ENCODE results near the gene RAB1A.
A peak's percentile ranks its signal among the peaks of the same experiment; 100 is the strongest.

RAB1A gene

GRCh38 chr2:65085148-65085547 is 44.8 kb downstream of the RAB1A start:
- DNase-seq = no peak

DNA sequence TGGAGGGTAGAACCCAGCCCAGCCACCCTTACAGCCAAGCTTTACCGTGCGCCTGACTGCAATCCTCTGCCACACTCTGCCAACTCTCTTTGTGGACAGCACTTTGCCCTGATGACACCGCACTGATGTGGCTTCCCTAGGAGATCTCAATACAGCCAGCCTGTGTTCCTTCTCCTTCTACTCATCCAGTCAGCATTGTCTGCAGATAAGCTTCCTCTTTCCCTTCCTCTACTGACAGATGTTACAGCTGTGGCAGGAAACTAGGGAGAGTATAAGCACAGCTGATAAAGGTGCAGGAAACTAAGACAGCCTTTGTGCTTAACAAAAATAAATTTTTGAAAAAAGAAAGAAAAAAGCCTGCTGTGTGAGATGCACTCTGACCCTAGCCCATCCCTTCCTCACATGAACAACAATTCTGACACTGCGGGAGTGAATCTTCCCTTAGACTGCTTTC is 48.6 kb downstream of the RAB1A start:
- no peak for DNase-seq

- no peak for DNase-seq
These were observed 50.9 kb downstream of the RAB1A start for GRCh38 chr2:65079017-65079416.

GRCh38 chr2:65077898-65078297 is 52.0 kb downstream of the RAB1A start:
- no peak for DNase-seq

DNA sequence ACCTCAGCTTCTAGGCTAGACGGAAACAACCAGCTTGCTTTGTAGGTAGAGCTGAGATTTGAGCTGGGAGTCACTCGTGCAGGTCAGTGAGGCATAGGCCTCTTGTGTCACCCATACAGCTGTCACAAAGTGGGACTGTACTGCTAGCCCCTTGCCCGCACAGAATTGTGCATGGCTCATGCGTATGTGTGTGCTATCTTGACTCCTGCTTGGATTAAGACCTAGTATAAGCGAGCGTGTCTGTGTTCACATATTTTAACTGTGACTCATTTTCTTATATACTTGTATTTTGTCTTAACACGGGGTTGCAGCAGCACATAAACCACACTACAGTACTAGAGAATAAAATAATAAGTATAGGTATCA is 53.6 kb downstream of the RAB1A start:
- no peak for DNase-seq

- DNase-seq = no peak
These were observed 54.1 kb downstream of the RAB1A start for GRCh38 chr2:65075605-65076344.

GRCh38 chr2:65075176-65075575 is 54.7 kb downstream of the RAB1A start:
- DNase-seq = no peak

GRCh38 chr2:65073879-65074565 is 55.9 kb downstream of the RAB1A start:
- DNase-seq = no peak

DNA sequence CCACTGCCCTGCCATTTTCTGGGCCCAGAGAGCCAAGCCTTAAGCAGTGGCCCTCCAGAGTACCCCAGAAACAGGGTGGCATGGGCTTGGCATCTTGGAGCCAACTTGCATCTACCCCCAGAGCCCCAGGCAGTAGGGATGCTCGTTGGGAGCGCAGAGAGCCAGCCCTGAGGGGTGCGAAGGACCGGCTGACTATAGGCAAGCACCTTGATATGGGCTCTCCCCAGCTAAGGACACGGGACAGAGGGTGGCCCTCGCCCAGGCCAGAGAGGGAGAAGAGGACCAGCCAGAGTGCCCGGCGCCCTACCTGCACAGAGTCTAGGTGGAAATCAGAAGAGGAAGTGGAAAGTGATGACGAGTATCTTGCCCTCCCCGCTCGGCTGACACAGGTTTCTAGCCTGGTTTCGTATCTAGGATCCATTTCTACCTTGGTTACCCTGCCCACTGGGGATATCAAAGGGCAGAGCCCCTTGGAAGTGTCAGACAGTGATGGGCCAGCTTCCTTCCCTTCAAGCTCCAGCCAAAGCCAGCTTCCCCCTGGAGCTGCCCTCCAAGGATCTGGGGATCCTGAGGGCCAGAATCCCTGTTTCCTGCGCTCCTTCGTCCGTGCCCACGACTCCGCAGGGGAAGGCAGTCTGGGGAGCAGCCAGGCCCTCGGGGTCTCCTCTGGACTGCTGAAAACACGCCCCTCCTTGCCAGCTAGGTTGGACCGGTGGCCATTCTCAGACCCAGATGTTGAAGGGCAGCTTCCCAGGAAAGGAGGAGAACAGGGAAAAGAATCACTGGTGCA is 57.5 kb downstream of the RAB1A start:
- no peak for DNase-seq

DNA sequence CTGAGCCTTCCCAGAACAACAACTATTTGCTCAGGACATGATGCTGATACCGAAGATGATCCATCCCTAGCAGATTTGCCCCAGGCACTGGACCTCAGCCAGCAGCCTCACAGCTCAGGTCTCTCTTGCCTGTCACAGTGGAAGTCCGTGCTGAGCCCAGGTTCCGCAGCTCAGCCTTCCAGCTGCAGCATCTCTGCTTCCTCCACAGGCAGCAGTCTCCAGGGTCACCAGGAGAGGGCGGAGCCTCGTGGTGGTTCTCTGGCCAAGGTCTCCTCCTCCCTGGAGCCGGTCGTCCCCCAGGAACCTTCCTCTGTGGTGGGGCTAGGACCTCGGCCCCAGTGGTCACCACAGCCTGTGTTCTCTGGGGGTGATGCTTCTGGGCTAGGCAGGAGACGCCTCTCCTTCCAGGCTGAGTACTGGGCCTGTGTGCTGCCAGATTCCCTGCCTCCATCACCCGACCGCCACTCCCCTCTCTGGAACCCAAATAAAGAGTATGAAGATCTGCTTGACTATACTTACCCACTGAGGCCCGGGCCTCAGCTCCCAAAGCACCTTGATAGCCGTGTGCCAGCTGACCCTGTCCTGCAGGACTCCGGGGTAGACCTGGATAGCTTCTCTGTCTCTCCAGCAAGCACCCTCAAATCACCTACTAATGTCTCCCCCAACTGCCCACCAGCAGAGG is 58.3 kb downstream of the RAB1A start:
- DNase-seq = no peak

DNA sequence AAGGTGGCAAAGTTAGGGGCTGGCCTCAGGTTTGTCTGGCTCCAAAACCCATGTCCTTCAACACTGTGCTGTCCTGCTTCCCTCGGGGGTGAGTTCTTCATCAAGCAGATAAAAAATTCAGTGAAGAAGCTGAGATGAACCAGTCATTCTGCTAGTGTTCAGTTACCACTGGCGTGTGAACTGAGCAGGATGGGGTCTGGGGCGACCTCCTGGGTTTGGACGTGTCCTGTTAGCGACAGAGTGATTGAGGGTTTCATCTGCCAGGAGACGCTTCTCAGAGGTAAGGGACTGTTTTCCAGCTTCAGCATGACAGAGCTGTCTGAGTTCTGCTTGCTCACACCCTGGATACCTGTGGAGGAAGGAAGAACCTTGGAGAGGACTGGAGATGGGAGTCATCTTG is 59.0 kb downstream of the RAB1A start:
- no peak for DNase-seq

DNA sequence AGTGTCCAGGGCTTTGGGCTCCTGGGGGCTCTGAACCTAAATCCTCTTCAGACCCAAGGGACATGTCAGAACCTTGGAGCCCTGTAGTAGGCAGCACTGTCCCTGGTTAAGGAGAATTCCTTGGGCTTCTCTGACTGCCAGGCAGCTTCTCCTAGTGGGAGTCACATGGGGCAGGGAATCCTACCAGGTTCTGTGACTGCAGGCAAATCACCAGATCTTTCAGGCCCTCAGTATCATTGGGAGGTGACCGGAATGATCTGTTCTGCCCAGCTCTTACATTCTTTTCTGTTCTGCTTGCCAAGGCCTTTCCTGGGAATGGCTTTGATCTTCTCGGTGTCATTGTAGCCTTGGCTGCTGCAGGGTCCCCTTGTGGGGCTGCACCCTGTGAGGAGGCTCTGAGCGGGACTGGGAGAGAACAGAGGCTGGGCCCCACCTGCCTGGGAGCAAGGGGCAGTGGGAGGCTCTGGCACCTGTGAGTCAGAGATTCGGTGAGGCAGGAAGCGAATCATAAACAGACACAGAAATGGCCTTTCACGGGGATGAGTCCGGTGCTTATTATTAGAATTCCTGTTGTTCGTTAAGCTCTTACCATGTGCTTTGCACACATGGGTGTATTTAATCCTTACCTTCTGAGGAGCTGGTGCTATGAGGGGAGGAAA is 59.6 kb downstream of the RAB1A start:
- DNase-seq = no peak

- no peak for DNase-seq
These were observed 60.5 kb downstream of the RAB1A start for GRCh38 chr2:65069439-65069824.

DNA sequence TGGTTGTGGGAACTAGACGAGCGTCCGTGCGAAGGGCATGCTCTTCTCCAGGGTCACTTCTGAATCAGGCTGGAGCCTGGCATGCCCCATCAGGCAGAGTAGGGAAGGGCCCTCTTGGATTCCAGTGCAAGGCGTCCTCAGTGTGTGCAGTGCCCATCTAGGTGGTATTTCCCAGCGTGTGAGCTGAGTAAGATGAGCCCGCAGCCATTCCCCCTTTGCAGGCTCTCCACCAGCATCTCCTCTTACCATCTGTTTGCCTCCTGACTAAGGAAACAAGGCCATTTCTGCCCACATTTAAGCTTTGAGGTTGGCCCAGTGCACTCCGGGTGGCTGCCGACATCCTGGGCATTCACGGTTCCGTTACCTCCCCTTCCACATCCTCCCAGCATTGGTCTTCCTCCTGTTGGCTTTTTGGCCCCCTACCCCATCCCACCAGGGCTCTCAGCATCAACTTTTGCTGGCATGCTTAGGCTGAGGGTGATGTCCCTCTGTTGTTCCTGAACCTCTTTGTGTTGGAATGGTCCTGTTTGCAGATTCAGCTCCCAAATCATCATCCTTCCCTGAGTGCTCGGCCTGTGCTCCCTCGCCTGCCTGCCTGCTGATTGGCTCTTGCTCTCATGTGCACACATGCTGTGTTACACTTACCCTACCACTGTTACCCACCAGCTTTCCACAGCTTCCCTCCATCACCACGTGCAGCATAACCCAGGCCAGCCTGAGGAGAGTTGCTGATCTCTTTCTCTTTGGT is 61.9 kb downstream of the RAB1A start:
- no peak for DNase-seq

- DNase-seq = peak; percentile 63
These were observed 65.0 kb downstream of the RAB1A start for GRCh38 chr2:65064728-65065552.

GRCh38 chr2:65062843-65063825 is 66.8 kb downstream of the RAB1A start:
- no peak for DNase-seq

DNA sequence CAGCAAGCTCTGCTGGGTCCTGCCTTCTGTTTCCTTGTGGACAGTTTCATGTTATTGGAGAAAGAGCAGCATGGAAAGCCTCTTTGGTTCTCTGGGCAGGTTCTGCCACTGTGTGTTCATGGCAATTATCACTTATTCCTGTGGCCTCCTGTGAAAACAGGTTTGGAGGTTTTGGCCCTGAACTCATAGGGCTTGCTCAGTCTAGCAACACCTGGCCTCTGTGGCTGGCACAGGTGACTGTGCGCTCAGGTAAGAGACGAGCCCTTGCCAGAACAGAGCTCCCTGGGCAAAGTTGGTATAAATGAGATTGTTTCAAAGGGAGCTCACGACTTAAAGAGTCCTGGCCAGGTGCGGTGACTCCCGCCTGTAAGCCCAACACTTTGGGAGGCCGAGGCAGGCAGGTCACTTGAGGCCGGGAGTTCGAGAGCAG is 68.0 kb downstream of the RAB1A start:
- DNase-seq = no peak

GRCh38 chr2:65061146-65061909 is 68.6 kb downstream of the RAB1A start:
- no peak for DNase-seq

GRCh38 chr2:65059071-65059470 is 70.8 kb downstream of the RAB1A start:
- no peak for DNase-seq

Measured in GOT3 (cell line).